Lower leg skin (tissue), 3 donors: ENCODE data around the gene OR52K1.

Experiments
- CTCF ChIP-seq, 3 donors: fragments of 450-650 bp; IDR thresholded peaks; one replicate each; pipeline ENCODE4 v1.5.1; 2016; ENCODE audit warnings: antibody characterized with exemption in 3 of 3, mild to moderate bottlenecking in 3 of 3, moderate library complexity in 2 of 3
- POLR2A ChIP-seq, 2 donors: fragments of 450-650 bp; IDR thresholded peaks; one replicate each; pipeline ENCODE4 v1.6.1; 2016 to 2017; ENCODE audit warnings: antibody characterized with exemption in 2 of 2, mild to moderate bottlenecking in 1 of 2, moderate library complexity in 1 of 2

DNA sequence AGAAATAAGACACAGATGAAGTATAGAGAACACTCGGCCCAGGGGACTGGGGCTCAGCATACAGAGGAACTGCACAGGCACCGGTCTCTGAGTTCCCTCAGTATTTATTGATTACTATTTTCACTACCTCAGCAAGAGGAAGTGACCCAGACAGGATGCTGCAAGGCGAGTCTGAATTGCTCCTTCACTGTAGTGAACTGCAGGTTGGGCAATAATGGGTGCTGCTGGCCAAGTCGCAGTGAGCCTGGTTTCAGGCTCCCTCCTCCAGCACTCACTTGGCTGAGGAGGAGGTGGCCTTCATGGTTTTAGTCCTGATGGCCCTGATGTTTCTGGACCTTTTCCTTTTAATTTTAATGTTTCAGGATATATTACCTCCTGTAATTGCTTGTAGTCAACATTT, 22.9 kb upstream of the OR52K1 start:
- TF ChIP-seq CTCF (IDR thresholded peaks at IDR 0.05), result no peak
- TF ChIP-seq POLR2A (IDR thresholded peaks at IDR 0.05), result no peak
